OCI-M1 (cell line): ENCODE measurements around the gene RAD23A.

ENCODE experiments used
- DNase-seq: peaks from one replicate; lab custom pipeline; 2025; lab: John Stamatoyannopoulos, UW

RAD23A gene

DNA sequence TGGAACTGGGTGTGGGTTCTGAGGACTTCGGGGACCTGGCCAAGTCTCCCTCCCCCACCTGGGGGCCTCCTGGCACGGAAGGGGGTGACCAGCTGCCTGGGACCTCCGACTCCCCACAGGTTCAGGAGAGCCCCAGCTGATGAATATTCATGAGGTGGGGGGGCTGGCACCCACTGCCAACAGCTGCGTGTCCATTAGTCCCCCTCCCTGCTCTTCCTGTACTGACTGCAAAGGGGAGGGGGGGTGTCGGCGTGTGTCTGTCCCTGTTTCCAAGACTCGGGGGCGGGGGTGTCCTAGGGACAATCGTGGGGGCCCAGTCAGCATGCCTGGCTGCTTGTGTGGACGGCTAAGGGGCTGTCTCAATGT lies 39.0 kb downstream of the RAD23A start:
- no peak for DNase-seq

DNA sequence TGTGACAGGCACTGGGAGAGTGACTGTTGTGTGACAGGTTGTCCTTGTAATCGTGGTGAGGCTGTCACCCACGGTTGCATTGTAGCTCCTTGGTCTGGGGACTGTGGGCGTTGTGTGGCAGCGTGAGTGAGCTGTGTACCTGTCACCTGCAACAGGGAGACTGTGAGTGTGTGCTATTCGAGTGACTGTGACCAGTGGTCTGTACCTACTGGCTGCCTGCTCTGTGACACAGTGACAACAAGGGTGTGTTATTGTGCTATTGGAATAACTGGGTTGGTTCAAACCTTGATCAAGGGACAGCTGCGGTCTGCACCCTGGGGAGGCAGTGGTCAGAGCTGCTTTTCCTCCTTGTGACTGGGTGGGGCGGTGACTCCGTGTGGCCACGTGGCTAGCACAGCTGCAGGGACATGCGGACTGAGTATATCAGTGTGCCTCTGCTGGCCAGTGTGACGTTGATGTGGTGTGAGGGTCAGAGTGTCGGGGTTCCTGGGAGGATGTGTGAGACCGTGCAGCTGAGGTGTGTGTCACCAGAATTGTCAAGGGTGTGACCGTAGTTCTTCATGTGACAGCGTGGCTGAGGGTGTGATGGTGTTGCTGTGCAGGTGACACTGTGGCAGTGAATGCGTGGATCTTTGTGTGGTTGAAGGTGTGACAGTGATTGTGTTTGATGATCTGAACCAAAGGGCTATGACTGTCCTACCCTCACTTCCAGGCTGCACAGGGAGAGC lies 39.6 kb downstream of the RAD23A start:
- DNase-seq = no peak

DNA sequence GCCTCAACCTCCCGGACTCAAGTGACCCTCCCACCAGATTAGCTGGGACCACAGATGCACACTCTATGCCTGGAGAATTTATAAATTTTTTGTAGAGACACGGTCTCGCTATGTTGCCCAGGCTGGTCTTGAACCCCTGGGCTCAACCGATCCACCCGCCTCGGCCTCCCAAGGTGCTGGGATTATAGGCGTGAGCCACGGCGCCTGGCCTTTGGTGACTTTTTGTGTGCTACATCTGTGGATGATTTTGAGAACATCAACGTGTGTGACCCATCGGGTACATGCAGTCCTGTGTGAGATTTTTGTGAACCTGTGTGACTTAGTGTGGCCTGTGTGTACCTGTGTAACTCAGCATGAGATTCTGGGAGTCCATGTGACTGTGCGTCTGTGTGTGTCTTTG lies 41.1 kb downstream of the RAD23A start:
- DNase-seq = no peak

GRCh38 chr19:12987190-12987589 lies 41.5 kb downstream of the RAD23A start:
- no peak for DNase-seq

DNA sequence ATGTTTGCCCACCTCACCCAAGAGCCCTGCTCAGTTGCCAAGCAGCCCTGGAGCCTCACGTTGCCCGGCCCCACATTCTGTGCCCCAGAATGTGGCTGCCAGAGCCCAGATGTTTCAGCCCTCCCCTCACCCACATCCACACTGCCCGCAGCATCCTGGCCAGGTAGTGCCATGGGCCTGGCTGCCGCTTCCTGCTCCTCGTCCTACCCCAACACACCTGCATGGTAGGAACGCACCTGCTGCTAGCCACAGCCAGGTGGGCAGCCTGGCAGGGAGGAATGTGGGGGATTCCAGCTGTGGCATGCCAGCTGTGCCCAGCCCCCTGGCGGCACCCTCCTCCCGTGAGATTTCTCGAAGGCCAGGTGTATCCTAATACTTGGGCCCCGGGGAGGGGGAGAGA lies 42.1 kb downstream of the RAD23A start:
- no peak for DNase-seq

GRCh38 chr19:12990431-12990830 lies 44.8 kb downstream of the RAD23A start:
- no peak for DNase-seq

DNA sequence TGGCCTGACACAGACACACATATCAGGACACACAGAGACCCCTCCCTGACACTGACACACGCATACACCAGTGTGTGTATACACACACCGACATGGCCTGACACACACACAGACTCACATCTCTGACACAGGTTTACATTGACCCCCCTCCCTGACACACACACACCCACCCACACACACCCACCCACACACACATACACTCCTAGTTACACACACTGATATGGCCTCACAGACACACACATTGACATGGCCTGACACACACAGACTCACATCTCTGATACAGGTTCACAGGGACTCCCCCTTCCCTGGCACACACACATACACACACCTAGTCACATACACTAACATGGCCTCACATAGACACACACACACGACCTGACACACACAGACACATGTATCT lies 45.2 kb downstream of the RAD23A start:
- no peak for DNase-seq

DNA sequence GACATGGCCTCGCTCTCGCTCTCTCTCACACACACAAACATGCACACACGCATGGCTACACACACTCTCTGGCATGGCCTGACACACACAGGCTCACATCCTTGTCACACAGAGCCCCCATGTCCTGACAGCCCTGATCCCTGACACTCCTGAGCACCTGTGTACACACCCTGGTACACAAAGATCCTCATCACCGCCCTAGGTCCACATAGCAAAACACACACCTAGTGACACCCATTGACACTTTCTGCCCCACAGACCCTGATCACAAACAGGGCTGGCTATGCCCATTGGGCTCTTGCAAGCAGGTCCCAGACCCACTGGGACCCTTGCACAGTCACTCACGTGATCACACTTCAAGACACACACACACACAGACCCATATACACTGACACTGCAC lies 45.6 kb downstream of the RAD23A start:
- no peak for DNase-seq

- DNase-seq = no peak
These were observed 47.1 kb downstream of the RAD23A start for GRCh38 chr19:12992729-12993128.

DNA sequence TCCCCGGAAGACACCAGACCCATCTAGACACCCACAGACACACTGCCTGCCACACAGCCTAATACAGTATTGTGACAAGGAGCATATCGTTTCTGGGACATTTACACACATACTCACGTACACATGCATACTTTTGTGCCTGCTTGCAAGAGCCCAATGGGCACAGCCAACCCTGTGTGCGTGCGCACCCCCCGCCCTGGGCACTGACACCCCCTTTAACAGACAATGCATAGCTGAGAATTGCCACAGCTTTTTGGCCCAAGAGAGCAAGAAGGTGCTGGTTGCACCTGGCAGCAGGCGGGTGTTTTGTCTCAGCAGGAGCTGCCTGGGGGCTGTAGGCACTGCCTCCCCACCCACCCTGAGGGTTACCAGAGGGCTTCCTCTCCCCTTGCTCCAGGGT lies 47.9 kb downstream of the RAD23A start:
- no peak for DNase-seq

GRCh38 chr19:12994701-12995595 lies 49.3 kb downstream of the RAD23A start, which contains the start of gene NFIX:
TSS of gene NFIX (plus strand) at chr19:12995475. CDS start at chr19:12995838, 363 bp downstream.
- peak; percentile 60 for DNase-seq

DNA sequence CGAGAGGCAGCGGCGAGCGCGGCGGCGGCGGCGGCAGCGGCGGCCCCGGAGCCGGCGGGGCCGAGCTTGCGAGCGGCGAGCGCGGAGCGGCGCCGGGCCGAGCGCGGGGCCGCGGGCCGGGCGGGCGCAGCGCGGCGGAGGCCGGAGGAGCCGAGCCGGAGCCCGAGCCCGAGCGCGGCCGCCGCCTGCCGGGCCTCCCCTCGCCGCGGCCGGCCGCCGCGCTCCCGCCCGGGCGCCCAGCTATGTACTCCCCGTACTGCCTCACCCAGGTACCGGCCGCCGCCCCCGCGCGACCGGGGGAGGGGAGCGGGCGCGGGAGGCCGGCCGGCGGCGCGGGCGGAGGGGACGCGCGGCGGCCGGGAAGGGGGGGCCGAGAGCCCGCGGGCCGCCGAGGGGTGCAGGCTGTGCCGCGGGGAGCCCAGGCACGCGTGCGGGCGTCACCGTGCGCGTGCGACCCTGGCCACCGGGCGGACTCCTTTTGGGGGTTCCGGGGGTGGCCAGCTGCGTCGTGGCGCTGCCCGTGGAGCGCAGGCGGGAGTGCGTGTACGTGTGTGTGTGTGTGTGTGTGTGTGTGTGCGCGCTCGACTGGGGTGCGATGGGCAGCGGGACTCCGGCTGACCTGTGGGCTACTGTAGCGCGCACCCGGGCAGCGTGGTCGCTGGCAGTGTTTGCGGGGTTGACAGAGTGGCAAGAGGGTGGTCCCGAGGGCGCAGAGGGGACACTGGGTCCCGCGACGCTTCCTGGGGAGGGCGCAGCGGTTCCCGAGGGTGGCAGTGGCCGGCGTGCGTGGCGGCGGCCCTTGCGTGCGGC lies 50.1 kb downstream of the RAD23A start:
- peak; percentile 18 for DNase-seq

GRCh38 chr19:12996406-12997094 lies 50.9 kb downstream of the RAD23A start:
- peak; percentile 41 for DNase-seq

DNA sequence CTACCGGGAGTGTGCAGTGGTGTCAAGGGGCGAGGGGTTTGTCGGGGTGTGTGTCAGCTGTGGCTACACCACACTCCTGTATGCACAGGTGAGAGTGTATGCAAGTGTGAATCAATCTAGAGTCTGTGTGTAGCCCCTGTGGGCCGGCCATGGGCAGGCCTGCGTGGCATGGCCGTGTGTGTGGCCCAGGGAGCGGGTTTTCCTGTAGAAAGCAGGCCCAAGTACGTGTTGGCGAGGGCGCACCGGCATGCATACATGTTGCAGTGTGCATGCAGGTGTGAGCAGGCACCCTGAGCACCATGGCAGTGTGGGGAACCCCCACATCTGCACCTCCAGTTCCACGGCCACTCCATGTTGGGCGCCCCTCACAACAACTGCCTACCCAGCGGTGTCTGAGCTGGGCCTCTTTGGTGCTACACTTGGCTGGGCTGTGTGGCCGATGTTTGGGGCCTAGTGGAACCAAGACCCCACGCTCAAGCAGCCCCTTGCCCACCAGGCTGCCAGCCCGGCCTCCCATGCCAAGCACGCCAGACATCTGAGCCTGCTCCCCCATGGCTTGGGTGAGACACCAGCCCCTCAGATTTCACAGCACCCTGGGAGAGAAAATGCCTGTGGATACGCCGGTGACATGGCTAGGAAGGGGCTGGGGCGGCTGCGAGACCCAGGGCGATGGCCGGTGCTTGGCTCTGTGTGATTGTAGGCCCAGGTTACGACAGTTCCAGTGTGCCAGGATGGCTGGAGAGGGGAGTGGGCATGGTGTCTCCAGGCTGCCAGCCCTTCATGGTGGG lies 51.7 kb downstream of the RAD23A start:
- no peak for DNase-seq

GRCh38 chr19:12997967-12998940 lies 52.6 kb downstream of the RAD23A start:
- DNase-seq = no peak

GRCh38 chr19:13001166-13001501 lies 55.5 kb downstream of the RAD23A start:
- DNase-seq = no peak

- DNase-seq = no peak
These were observed 56.0 kb downstream of the RAD23A start for GRCh38 chr19:13001502-13002165.

- DNase-seq = no peak
These were observed 56.7 kb downstream of the RAD23A start for GRCh38 chr19:13002166-13002898.

- DNase-seq = no peak
These were observed 57.4 kb downstream of the RAD23A start for GRCh38 chr19:13003081-13003480.
